GM23338 (cell line): ENCODE results near the gene ITPR2. TPM values are rescaled to one million over a fixed set of nuclear protein-coding genes. Genes with fewer than 3 reads are reported as not detected.

Experiments used
- ATAC-seq: fragments of 200-7000 bp; cut with Tn5 transposase; 3 replicates; pipeline ENCODE4 v1.9.1; 2020
- DNase-seq: peaks from one replicate; pipeline ENCODE4 v3.0.0-alpha.2; 2015; ENCODE audit warnings: low spot score
- H2AFZ ChIP-seq: fragments of 200-600 bp; sonication (generic); 2 replicates; pipeline ENCODE4 v1.8.0; 2016; ENCODE audit warnings: antibody characterized with exemption, mild to moderate bottlenecking, moderate library complexity
- H3F3A ChIP-seq: fragments of 200-600 bp; sonication (generic); replicated peaks from 2 replicates; pipeline ENCODE4 v1.8.0; 2017; ENCODE audit warnings: antibody characterized with exemption, mixed run types, low read depth
- H3K27ac ChIP-seq: fragments of 200-600 bp; sonication (generic); 2 replicates; pipeline ENCODE4 v1.6.1; 2016; ENCODE audit warnings: low read depth
- H3K27me3 ChIP-seq: fragments of 200-600 bp; sonication (generic); 2 replicates; pipeline ENCODE4 v1.8.0; 2016; ENCODE audit warnings: mild to moderate bottlenecking, mixed run types, moderate library complexity; ENCODE audit not compliant: insufficient read depth
- H3K36me3 ChIP-seq: fragments of 200-600 bp; sonication (generic); 2 replicates; pipeline ENCODE4 v1.8.0; 2016; ENCODE audit warnings: mild to moderate bottlenecking; ENCODE audit not compliant: insufficient read depth
- H3K4me1 ChIP-seq: fragments of 200-600 bp; sonication (generic); 2 replicates; pipeline ENCODE4 v1.8.0; 2016; ENCODE audit warnings: mild to moderate bottlenecking, moderate library complexity; ENCODE audit not compliant: insufficient read depth
- H3K4me2 ChIP-seq: fragments of 200-600 bp; sonication (generic); 2 replicates; pipeline ENCODE4 v1.7.1; 2017; ENCODE audit warnings: mixed run types
- H3K4me3 ChIP-seq: fragments of 200-600 bp; sonication (generic); 2 replicates; pipeline ENCODE4 v1.6.1; 2016; ENCODE audit warnings: mixed run types
- H3K79me2 ChIP-seq: fragments of 200-600 bp; sonication (generic); replicated peaks from 2 replicates; pipeline ENCODE4 v1.8.0; 2017; ENCODE audit warnings: mild to moderate bottlenecking; ENCODE audit not compliant: insufficient read depth
- H3K9me2 ChIP-seq: fragments of 200-600 bp; sonication (generic); 2 replicates; pipeline ENCODE4 v1.8.0; 2017; ENCODE audit not compliant: insufficient read depth
- H4K20me1 ChIP-seq: fragments of 200-600 bp; sonication (generic); replicated peaks from 2 replicates; pipeline ENCODE4 v1.8.0; 2017; ENCODE audit warnings: mild to moderate bottlenecking; ENCODE audit not compliant: insufficient read depth
- H3K27ac Mint-ChIP-seq: 2 replicates; pipeline ENCODE4 v1.8.0; 2020; ENCODE audit warnings: inconsistent platforms, mild to moderate bottlenecking, moderate library complexity, mixed read lengths
- H3K27me3 Mint-ChIP-seq: 3 replicates; pipeline ENCODE4 v1.8.0; 2022; ENCODE audit warnings: low read depth, mild to moderate bottlenecking, moderate library complexity, mixed read lengths, inconsistent platforms; ENCODE audit not compliant: insufficient read depth, poor library complexity
- H3K36me3 Mint-ChIP-seq: 3 replicates; pipeline ENCODE4 v1.8.0; 2021; ENCODE audit warnings: low read depth, mild to moderate bottlenecking, inconsistent platforms, moderate library complexity, mixed read lengths
- H3K4me1 Mint-ChIP-seq: 3 replicates; pipeline ENCODE4 v1.8.0; 2020; ENCODE audit warnings: mild to moderate bottlenecking, inconsistent platforms, mixed read lengths
- H3K4me3 Mint-ChIP-seq: 3 replicates; pipeline ENCODE4 v1.8.0; 2021; ENCODE audit warnings: moderate library complexity, mild to moderate bottlenecking, inconsistent platforms, mixed read lengths
- H3K9me3 Mint-ChIP-seq: 3 replicates; pipeline ENCODE4 v1.8.0; 2020; ENCODE audit warnings: moderate library complexity, mild to moderate bottlenecking, inconsistent platforms, mixed read lengths
- CREB1 ChIP-seq: fragments of 250-450 bp; sonication (Bioruptor Pico); IDR thresholded peaks from 2 replicates; pipeline ENCODE4 v1.5.0; 2020; ENCODE audit warnings: low read depth, mild to moderate bottlenecking, moderate library complexity
- CTCF ChIP-seq, 2 experiments: fragments of 200-600 bp in 1 of 2; sonication (generic) in 1 of 2; conservative IDR thresholded peaks; 2 replicates each; pipeline versions ENCODE4 v1.5.1 to v1.6.1; 2016 to 2017; ENCODE audit warnings: antibody characterized with exemption in 2 of 2, low read depth in 2 of 2, mild to moderate bottlenecking in 2 of 2, moderate library complexity in 1 of 2
- ETS1 ChIP-seq: IDR thresholded peaks from 2 replicates; pipeline ENCODE4 v1.6.1; 2016; ENCODE audit warnings: antibody characterized with exemption
- EZH2 ChIP-seq: fragments of 200-600 bp; sonication (generic); IDR thresholded peaks from one replicate; pipeline ENCODE4 v1.8.0; 2017; ENCODE audit warnings: antibody characterized with exemption, mild to moderate bottlenecking, low read depth; ENCODE audit not compliant: unreplicated experiment
- EZH2phosphoT487 ChIP-seq: fragments of 200-600 bp; sonication (generic); IDR thresholded peaks from one replicate; pipeline ENCODE4 v1.8.1; 2018; ENCODE audit warnings: antibody characterized with exemption; ENCODE audit not compliant: unreplicated experiment
- JUNB ChIP-seq: IDR thresholded peaks from one replicate; pipeline ENCODE4 v1.6.1; 2016; ENCODE audit warnings: antibody characterized with exemption; ENCODE audit not compliant: unreplicated experiment
- NANOG ChIP-seq: IDR thresholded peaks from 2 replicates; pipeline ENCODE4 v1.6.1; 2016; ENCODE audit warnings: antibody characterized with exemption, borderline replicate concordance
- POLR2AphosphoS5 ChIP-seq: IDR thresholded peaks from 2 replicates; pipeline ENCODE4 v1.6.1; 2016; ENCODE audit warnings: antibody characterized with exemption, low read depth
- REST ChIP-seq: IDR thresholded peaks from one replicate; pipeline ENCODE4 v1.6.1; 2018; ENCODE audit warnings: antibody characterized with exemption; ENCODE audit not compliant: unreplicated experiment
- STAT1 ChIP-seq: IDR thresholded peaks from one replicate; pipeline ENCODE4 v1.6.1; 2016; ENCODE audit warnings: antibody characterized with exemption; ENCODE audit not compliant: unreplicated experiment
- ZNF114 ChIP-seq: fragments of 250-450 bp; sonication (Bioruptor Pico); IDR thresholded peaks from 2 replicates; pipeline ENCODE4 v1.5.0; 2020; ENCODE audit warnings: mild to moderate bottlenecking, moderate library complexity
- ZNF331 ChIP-seq: fragments of 250-450 bp; sonication (Bioruptor Pico); IDR thresholded peaks from 2 replicates; pipeline ENCODE4 v1.5.0; 2020; ENCODE audit warnings: low read depth, mild to moderate bottlenecking, moderate library complexity
- ZNF462 ChIP-seq: fragments of 250-450 bp; sonication (Bioruptor Pico); IDR thresholded peaks from 2 replicates; pipeline ENCODE4 v1.5.0; 2020; ENCODE audit warnings: mild to moderate bottlenecking, moderate library complexity
- polyA plus RNA-seq: library from polyadenylated mRNA; unstranded; fragments of >200 nt; fragmentation: Nextera tagmentation; extraction: Ambion mirVana; gene quantifications from 2 replicates; pipeline ENCODE4 v1.2.1, GENCODE V29; 2016
- total RNA-seq: library from RNA; depleted of rRNA; stranded (reverse); fragments of >200 nt; shearing (Covaris generic); gene quantifications from 2 replicates; pipeline ENCODE4 v1.2.3, GENCODE V29; 2014

The ITPR2 gene
- total and polyA plus RNA-seq, 2 experiments from 2014 or later = 44.5 to 65.2 TPM

- TF ChIP-seq CTCF (conservative IDR thresholded peaks at IDR 0.05; ENCODE audit: low read depth in 2 of 2) (no peak), ZNF114 (no peak), STAT1 (no peak), POLR2AphosphoS5 (no peak), JUNB (no peak), ETS1 (no peak), EZH2phosphoT487 (no peak), NANOG (no peak), EZH2 (no peak), CREB1 (CRISPR knock-in tag) (no peak), REST (no peak), ZNF462 (CRISPR knock-in tag) (no peak), ZNF331 (CRISPR knock-in tag) (no peak)
- no peaks in the 10 kb centered on the region for H4K20me1 ChIP-seq
- Mint-ChIP-seq H3K36me3 (peaks cover 17% of the 10 kb centered on the region), H3K9me3 (peaks cover 10% of the 10 kb centered on the region), H3K27me3 (peaks cover 5% of the 10 kb centered on the region), H3K4me3 (no peak overlapping the region), H3K27ac (no peak overlapping the region), H3K4me1 (peaks cover 5% of the 10 kb centered on the region; the same call in 1 of the 3 replicates)
- H3K9me2 ChIP-seq = no peaks in the 10 kb centered on the region
- H2AFZ ChIP-seq = no peak overlapping the region
- no peaks in the 10 kb centered on the region for H3K79me2 ChIP-seq
- H3K36me3 ChIP-seq = no peaks in the 10 kb centered on the region
- no peak overlapping the region for H3K4me2 ChIP-seq
- no peaks in the 10 kb centered on the region for H3F3A ChIP-seq
- DNase-seq (no peak), ATAC-seq (no peak)
- H3K4me3 ChIP-seq = no peak overlapping the region
- no peaks in the 10 kb centered on the region for H3K27me3 ChIP-seq
- H3K27ac ChIP-seq = no peak overlapping the region
- no peaks in the 10 kb centered on the region for H3K4me1 ChIP-seq
Observed at GRCh38 chr12:26530461-26530860, 302.5 kb downstream of the ITPR2 start.
